A549 treated with RU486 at 1 μM for 4 hours (cell line): ENCODE results near the gene FAM184B. TPM values are rescaled to one million over a fixed set of nuclear protein-coding genes. Genes with fewer than 3 reads are reported as not detected.

Experiments
- total RNA-seq: library from RNA; stranded (reverse); fragments of 200-300 nt; extraction: Qiagen RNA extraction; gene quantifications from 5 replicates; pipeline ENCODE4 v1.2.3, GENCODE V29; 2022; ENCODE audit warnings: low read depth

Gene FAM184B
- total RNA-seq: 0.03 to 0.05 TPM (median 0.03 TPM) in 4 of 5 replicates, not detected in the other

GRCh38 chr4:17781300-17782287 is at the start of gene FAM184B:
Gene FAM184B (minus strand): TSS chr4:17781621. CDS start chr4:17781299, 322 bp downstream.

DNA sequence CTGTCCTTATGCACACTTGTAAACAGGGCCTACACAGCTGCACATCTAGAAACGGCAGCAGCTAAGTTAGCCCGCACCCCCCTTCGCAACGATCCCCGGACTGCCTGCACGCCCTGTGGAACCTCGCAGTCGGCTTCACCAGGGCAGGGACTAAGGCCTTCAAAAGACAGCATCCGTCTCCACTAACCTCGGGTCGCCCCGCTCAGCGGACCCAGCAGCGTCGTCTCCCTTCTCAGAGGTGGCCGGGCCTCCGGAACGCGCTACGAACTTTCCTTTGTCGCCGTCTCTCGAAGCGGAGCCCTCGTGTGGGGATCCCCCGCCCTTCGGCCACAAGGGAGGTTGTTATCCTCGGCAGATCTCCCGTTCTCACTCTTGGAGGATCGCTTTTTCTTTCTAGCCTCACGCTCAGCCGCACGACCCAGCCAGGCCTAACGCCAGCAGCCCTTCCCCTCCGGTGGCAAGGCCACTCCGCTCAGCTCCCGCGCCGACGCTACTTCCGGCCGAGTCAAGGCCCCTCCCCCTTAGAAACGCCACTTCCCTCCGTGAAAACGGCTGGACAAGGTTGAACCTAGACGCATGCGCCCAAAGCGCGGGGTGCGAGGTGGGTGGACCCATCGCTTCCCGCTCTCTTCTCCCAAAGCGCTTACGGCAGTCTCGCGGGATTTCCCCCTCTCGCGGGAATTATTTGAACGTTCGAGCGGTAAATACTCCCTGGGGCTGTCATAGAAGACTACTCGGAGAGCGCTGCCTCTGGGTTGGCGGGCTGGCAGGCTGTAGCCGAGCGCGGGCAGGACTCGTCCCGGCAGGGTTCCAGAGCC is 29.0 kb upstream of the FAM184B start, which contains the start of the genes DCAF16 and NCAPG:
TSS of gene DCAF16 (minus strand) at position 498 of the 818 bp plus-strand sequence. CDS start 6,616 bp downstream, outside the sequence.
TSS of gene NCAPG (plus strand) at position 720 of the 818 bp plus-strand sequence. CDS start 99 bp downstream, outside the sequence.

DNA sequence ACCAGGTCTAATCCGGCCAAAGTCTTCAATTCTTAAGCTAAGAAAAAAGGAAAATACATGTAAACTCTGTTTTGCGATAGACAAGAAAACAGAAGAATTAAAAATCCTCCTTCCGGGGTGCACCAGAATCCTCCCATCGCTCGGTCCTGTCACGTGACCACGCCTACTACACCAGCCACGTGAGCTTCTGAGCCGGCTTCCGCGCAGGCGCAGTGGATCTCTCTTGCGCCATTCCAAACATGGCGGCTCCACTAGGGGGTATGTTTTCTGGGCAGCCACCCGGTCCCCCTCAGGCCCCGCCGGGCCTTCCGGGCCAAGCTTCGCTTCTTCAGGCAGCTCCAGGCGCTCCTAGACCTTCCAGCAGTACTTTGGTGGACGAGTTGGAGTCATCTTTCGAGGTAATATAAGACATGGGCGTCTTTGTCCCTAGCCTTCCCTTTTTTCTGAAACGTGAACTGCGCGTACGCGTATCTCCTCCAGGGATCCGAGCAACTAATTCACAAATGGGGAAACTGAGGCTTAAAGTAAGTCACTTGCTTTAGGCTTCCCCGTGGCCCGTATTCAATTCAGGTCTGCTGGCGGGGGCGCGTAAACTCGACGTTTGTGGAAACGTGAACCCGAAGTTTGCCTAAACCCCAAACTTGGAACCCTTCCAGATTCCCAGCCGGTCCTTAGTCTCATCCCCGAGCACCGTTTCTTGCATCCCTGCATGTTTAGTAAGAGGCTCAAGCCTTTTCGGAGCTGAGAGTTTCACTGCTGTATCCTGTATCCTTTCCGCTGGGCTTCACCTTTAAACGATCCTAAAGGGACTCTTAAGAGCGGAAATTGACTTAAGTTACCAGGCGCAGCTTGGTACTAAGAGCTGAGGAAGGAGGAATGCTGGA is 166.8 kb downstream of the FAM184B start, which contains the start of gene MED28:
TSS of gene MED28 (plus strand) at position 226 of the 884 bp plus-strand sequence. CDS start at position 240, 14 bp downstream.

Other genes with a start within 250 kb of the FAM184B start
- 33.8 to 47.4 TPM (median 36.0 TPM) in 5 replicates for gene LAP3, start 204.4 kb downstream of the FAM184B start, total RNA-seq
- gene MED28, start 167.0 kb downstream of the FAM184B start, total RNA-seq: 26.0 to 47.7 TPM (median 29.1 TPM) in 5 replicates
- 3.9 to 10.3 TPM (median 7.2 TPM) in 5 replicates for gene DCAF16, start 29.1 kb upstream of the FAM184B start, total RNA-seq
- gene NCAPG, start 29.4 kb upstream of the FAM184B start, total RNA-seq: 12.6 to 29.4 TPM (median 26.2 TPM) in 5 replicates
- 3.4 to 5.5 TPM (median 4.9 TPM) in 5 replicates for gene LCORL, start 240.1 kb upstream of the FAM184B start, total RNA-seq